Measurements from ENCODE around the gene MRPS27.

- TF ChIP-seq RAD21 (conservative IDR thresholded peaks at IDR 0.05 in 1 of 2, IDR thresholded peaks at IDR 0.05 in 1 of 2) (no peak), CTCF (IDR thresholded peaks at IDR 0.05) (no peak), RFX5 (IDR thresholded peaks at IDR 0.05) (no peak)
Observed at GRCh38 chr5:72224946-72225463, 95.0 kb downstream of the MRPS27 start.
